ENCODE results near the gene ART5.
"Not testable (repeated sequence)": the region's sequence is repeated elsewhere in the genome, so short reads cannot be mapped to it uniquely, and the experiment has no call there.

ART5 gene

GRCh38 chr11:3641701-3642070 is at the start of gene ART5:
TSS of gene ART5 (minus strand) at chr11:3641992. CDS start at chr11:3641862, 130 bp downstream.
- no peak for DNase-seq

GRCh38 chr11:3686751-3687150 is 45.0 kb upstream of the ART5 start:
- DNase-seq, result no peak

- DNase-seq, result no peak
Observed at GRCh38 chr11:3685923-3686322, 44.1 kb upstream of the ART5 start.

- DNase-seq, result no peak
Observed at GRCh38 chr11:3684819-3685172, 43.0 kb upstream of the ART5 start.

- DNase-seq, result no peak
Observed at GRCh38 chr11:3684129-3684818, 42.5 kb upstream of the ART5 start.

- no peak for DNase-seq
Observed at GRCh38 chr11:3683039-3683438, 41.2 kb upstream of the ART5 start.

GRCh38 chr11:3679077-3679476 is 37.3 kb upstream of the ART5 start:
- no peak for DNase-seq

GRCh38 chr11:3675971-3676370 is 34.2 kb upstream of the ART5 start:
- no peak for DNase-seq

- DNase-seq, result no peak
Observed at GRCh38 chr11:3674189-3674588, 32.4 kb upstream of the ART5 start.

- DNase-seq, result peak; percentile 8
Observed at GRCh38 chr11:3671334-3672254, 29.8 kb upstream of the ART5 start, which contains the start of gene CHRNA10. TSS of gene CHRNA10 (minus strand) at chr11:3671384. CDS start at chr11:3671312, 72 bp downstream.

- DNase-seq, result no peak
Observed at GRCh38 chr11:3669742-3670183, 28.0 kb upstream of the ART5 start.

GRCh38 chr11:3669128-3669527 is 27.3 kb upstream of the ART5 start:
- DNase-seq, result no peak

- no peak for DNase-seq
Observed at GRCh38 chr11:3667149-3668035, 25.6 kb upstream of the ART5 start.

- DNase-seq, result no peak
Observed at GRCh38 chr11:3666023-3666530, 24.3 kb upstream of the ART5 start.

GRCh38 chr11:3665336-3666022 is 23.7 kb upstream of the ART5 start:
- no peak for DNase-seq

GRCh38 chr11:3664032-3664630 is 22.3 kb upstream of the ART5 start:
- no peak for DNase-seq

- DNase-seq, result no peak
Observed at GRCh38 chr11:3662856-3663255, 21.1 kb upstream of the ART5 start.

GRCh38 chr11:3660960-3661359 is 19.2 kb upstream of the ART5 start:
- no peak for DNase-seq

GRCh38 chr11:3659595-3660515 is 18.1 kb upstream of the ART5 start:
- no peak for DNase-seq

GRCh38 chr11:3658252-3658651 is 16.5 kb upstream of the ART5 start:
- DNase-seq, result no peak

- not testable (repeated sequence) for DNase-seq
Observed at GRCh38 chr11:3657331-3657730, 15.5 kb upstream of the ART5 start.
